Measurements from ENCODE around the gene SLCO3A1.
"Not testable (repeated sequence)": the region's sequence is repeated elsewhere in the genome, so short reads cannot be mapped to it uniquely, and the experiment has no call there.

SLCO3A1 gene

DNA sequence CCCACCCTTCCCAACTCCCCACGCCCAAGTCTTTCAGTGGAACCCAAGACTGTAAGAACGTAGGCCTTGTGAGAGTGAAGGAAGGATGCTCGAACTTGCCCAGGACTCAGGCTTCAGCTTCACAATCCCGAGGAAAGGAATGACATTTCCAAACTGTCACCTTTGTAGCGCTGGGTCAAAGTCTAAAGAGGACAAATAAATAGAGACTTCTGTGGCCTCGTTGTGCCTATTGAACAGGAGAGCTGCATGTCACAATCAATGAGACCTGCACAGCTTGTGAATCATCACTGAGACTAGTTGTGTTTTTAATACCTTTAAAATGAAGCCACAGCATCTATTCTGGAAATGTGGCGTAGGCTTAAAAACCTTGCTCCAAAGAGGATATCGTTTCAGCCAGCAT is 317.4 kb downstream of the SLCO3A1 start:
- no peak for DNase-seq

DNA sequence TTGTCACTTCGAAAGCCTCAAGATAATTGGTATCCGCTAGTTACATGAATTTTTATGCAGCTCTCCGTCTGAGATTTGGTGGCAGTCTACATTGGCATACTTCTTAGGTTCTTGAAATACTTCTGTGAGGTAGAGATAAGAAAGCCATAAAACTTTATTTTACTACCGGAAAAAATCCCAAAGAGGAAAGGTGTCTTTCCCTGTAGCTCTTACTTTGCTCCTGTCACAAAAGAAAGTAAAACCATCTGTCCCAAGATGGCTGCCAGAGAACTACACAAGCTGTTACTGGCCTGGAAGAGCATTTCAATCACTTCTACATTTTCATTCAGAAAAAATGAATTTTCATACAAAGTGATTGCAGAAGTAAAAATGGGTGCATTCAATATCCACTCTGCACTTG is 325.4 kb downstream of the SLCO3A1 start:
- DNase-seq, result no peak

DNA sequence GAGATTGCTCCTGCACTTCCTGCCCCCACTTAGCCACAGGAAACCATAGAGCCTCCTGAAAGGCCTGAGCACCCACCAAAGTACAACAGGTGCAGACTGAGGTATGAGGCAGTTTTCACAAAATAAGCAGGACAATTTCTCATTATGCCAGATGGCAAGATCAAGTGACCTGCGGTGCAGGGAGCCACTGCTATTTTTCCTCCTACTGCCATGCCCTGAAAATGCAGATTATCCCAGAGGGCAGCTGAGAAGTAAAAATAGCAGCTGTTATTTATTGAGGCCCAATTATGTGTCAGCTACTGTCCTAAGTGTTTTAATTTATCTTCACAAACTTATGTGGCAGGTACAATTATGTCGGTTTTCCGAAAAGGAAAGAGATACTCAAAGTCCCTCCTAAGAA is 330.6 kb downstream of the SLCO3A1 start:
- no peak for DNase-seq

DNA sequence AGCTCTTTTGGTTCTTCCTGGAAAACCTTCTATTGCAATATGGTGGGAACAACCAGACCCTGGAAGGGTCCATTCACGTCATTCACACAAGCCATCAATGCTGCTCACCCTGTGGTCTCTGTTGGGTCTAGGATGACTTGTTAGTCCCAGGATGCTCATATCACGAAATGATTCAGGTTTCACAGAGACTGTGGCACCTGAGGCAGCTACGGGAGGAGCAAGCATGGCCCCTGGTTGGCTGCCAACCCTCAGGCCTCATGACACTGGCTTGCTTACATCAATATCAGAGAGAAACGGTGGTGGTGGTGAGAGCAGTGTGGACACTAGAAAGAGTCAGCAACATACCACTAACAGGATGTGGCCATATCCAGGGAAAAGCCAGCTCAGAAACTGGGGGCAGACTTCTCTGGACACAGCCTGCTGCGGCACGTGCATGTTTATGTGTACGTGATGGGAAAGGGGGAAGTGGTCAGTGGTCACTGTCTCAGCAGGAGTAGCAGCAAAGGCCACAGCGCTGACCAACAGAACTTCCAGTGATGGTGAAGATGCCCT is 331.2 kb downstream of the SLCO3A1 start:
- no peak for DNase-seq

DNA sequence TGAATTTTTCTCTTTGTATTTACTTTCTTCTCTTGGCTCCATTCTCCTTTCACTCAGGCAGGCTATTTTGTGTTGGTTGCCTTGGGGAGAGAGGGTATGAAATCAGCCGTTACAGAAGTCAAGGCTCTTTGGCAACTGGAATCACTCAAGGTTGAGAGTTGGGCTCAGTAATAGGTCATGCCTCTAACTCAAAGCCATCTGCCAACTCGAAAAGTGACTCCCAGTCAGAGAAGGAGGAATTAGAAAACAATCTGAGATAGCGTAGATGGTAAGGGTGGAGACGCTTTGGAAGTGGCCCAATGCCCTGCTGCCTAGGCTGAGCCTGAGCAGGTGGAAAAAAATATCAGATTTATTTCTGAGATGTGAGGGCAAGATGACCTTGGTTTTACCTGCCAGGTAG is 334.5 kb downstream of the SLCO3A1 start:
- DNase-seq, result no peak

DNA sequence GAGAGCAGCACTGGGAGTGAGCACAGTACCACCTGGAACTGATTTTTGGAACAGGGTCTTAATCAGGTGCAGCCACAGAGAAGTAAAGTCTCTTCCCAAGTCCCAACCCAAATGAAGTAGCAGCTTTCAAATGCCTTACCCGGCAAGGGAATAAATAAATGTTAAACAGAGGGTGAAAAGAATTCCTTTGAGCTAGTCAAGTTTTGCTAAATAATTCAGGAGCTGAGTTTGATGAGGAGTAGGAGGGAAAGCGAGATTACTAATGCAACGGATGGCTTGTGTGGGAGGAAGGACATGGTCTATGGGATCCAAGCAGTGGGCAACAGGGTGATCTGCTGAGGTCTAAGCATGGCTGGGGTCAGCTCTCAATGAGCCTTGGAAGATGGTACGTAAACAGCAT is 335.7 kb downstream of the SLCO3A1 start:
- no peak for DNase-seq

DNA sequence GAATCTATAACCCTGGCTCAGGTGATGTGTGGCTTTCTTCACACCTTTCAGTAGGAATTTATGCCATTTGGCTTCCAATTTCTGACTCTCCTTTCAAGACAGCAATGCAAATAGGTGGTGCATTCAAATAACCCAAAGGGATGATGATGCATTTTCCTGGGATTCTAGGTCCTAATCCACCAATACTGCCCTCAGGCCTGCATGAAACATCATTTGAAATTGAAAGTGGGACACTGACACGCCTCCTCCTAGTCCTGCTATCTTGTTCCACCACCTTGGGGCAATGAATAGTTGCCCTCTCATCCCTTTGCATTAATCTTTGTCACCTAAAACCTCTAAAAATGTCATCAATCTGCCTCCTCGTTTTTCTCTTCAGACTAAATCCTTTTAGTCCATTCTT is 341.7 kb downstream of the SLCO3A1 start:
- no peak for DNase-seq

DNA sequence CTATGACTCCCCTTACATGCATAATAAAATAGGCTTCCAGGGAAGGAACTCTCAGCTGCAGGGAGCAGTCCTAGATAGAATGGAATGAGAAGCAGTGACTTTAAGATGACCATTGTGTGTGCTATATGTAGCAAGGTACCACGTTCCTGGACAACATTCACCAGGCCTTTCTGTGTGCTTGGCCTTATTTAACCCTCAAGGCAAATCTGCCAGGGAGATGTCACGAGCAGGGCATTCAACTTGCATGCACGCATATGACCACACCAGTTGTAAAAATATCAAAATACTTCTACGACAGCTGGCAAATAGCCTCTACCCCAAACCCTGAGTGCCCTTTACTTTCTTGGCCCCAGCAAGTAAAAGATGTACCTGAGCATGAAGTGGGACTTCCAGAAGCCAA is 342.8 kb downstream of the SLCO3A1 start:
- no peak for DNase-seq

DNA sequence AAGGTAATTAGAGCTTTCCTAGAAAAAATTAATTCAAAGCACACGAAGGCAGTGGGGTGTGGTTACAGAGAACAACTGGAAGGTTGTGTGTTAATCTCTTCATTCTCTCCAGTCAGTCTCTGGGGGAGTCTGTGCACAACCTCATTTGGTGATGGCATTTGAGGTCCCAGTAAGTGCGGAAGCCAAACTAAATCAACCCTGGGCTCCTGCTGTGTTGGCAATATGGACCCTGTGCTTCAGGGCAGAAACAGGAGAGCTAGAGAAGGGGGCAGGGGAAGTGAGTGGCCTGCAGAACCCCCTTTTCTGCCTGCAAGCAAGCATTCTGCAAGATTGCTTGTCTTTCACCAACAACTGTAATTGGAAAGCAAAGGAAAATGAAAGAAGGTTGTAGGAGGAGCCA is 344.2 kb downstream of the SLCO3A1 start:
- DNase-seq, result no peak

DNA sequence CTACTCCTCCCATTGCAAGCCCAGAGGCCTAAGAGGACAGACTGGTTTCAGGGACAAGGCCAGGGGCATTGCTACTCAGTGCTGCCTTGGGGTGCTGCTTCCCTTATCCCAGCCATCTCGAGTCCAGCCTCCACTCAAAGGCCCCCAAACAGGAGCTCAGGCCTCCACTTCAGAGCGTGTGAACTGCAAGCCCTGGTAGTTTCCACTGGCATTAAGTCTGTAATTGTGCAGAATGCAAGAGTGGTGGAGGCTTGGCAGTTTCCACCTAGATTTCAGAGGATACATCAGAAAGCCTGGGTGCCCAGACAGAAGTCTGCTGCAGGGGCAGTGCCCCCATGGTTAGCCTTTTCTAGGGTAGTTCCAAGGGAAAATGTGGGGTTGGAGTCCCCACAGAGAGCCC is 347.4 kb downstream of the SLCO3A1 start:
- DNase-seq, result no peak

DNA sequence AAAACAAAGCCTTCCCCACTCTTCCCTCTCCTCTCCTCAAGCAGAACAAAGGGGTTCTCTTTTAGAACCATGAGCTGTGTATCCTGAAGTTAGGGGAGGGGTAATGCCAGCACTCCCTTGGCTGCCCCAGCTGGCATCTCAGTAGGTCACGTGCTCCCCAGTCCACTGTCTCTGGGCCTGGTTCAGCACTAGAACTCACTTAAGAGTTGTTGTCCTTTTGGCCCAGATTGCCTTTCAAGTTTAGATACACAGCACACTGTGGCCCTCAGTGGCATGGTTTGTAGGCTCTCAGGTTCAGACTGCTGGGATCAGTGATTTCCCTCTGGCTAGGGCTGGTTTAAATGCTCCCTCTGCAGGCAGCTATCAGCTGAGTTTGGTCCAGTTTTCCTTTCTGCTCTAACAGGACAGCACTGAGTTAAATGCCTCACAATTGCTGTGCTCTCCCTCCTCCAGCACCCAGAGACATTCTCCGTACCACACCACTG is 351.8 kb downstream of the SLCO3A1 start:
- DNase-seq, result no peak

DNA sequence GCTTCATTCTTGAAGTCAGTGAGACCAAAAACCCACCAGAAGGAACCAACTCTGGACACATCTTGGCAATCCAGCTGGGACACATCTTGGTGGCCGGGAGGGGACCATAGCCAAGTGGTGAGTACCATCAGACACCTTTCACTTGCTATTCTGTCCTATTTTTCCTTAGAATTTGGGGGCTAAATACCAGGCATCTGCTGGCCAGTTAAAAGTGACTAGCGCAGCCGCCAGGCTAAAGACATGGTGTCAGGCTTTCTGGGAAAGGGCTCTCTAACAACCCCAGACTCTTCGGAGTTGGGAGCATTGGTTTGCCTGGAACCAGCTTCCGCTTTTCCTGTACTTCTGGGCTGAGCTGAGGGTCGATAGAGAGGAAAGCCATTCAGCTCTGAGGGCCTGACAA is 354.1 kb downstream of the SLCO3A1 start:
- not testable (repeated sequence) for DNase-seq

All from cortex of kidney (tissue), 1 donor.